ENCODE data around the gene CTSC.

Gene CTSC

GRCh38 chr11:88307749-88308425 is 29.6 kb downstream of the CTSC start:
- Histone ChIP-seq H3K9me3 (ENCODE audit: low read depth, low read length) (no peaks in the 10 kb centered on the region), H3K27ac (no peak overlapping the region), H3K4me3 (no peak overlapping the region), H3K9ac (ENCODE audit: insufficient read length) (no peak overlapping the region), H3K36me3 (ENCODE audit: insufficient read depth, low read length) (peaks cover 82% of the 10 kb centered on the region)
- no peak for DNase-seq (ENCODE audit: low read depth, low spot score)
- TF ChIP-seq POLR2AphosphoS5 (IDR thresholded peaks at IDR 0.05; ENCODE audit: borderline replicate concordance, low read depth, low read length), result no peak
- TF ChIP-seq FOXP2 (optimal IDR thresholded peaks at IDR 0.05; ENCODE audit: control extremely low read depth, extremely low read length, insufficient read depth), result no peak
- no peak for TF ChIP-seq EZH2 (IDR thresholded peaks at IDR 0.05)

GRCh38 chr11:88306785-88307184 is 30.8 kb downstream of the CTSC start:
- DNase-seq (ENCODE audit: low read depth, low spot score), result no peak
- Histone ChIP-seq H3K9ac (ENCODE audit: insufficient read length) (no peak overlapping the region), H3K4me3 (no peak overlapping the region), H3K27ac (no peak overlapping the region), H3K36me3 (ENCODE audit: insufficient read depth, low read length) (peaks cover 73% of the 10 kb centered on the region), H3K9me3 (ENCODE audit: low read depth, low read length) (no peaks in the 10 kb centered on the region)
- TF ChIP-seq FOXP2 (optimal IDR thresholded peaks at IDR 0.05; ENCODE audit: control extremely low read depth, extremely low read length, insufficient read depth) (no peak), POLR2AphosphoS5 (IDR thresholded peaks at IDR 0.05; ENCODE audit: borderline replicate concordance, low read depth, low read length) (no peak), EZH2 (IDR thresholded peaks at IDR 0.05) (no peak)

GRCh38 chr11:88305430-88305829 is 32.1 kb downstream of the CTSC start:
- TF ChIP-seq POLR2AphosphoS5 (IDR thresholded peaks at IDR 0.05; ENCODE audit: borderline replicate concordance, low read depth, low read length) (no peak), EZH2 (IDR thresholded peaks at IDR 0.05) (no peak), FOXP2 (optimal IDR thresholded peaks at IDR 0.05; ENCODE audit: control extremely low read depth, extremely low read length, insufficient read depth) (no peak)
- H3K4me3 ChIP-seq, result no peak overlapping the region
- peaks cover 66% of the 10 kb centered on the region for H3K36me3 ChIP-seq (ENCODE audit: insufficient read depth, low read length)
- no peak overlapping the region for H3K27ac ChIP-seq
- DNase-seq (ENCODE audit: low read depth, low spot score), result no peak
- no peaks in the 10 kb centered on the region for H3K9me3 ChIP-seq (ENCODE audit: low read depth, low read length)
- H3K9ac ChIP-seq (ENCODE audit: insufficient read length), result no peak overlapping the region

GRCh38 chr11:88304352-88304751 is 33.2 kb downstream of the CTSC start:
- H3K9me3 ChIP-seq (ENCODE audit: low read depth, low read length), result no peaks in the 10 kb centered on the region

GRCh38 chr11:88303037-88303436 is 34.5 kb downstream of the CTSC start:
- no peak overlapping the region for H3K9ac ChIP-seq (ENCODE audit: insufficient read length)
- no peak for DNase-seq (ENCODE audit: low read depth, low spot score)
- no peaks in the 10 kb centered on the region for H3K9me3 ChIP-seq (ENCODE audit: low read depth, low read length)
- H3K36me3 ChIP-seq (ENCODE audit: insufficient read depth, low read length), result peaks cover 60% of the 10 kb centered on the region
- no peak overlapping the region for H3K27ac ChIP-seq
- TF ChIP-seq POLR2AphosphoS5 (IDR thresholded peaks at IDR 0.05; ENCODE audit: borderline replicate concordance, low read depth, low read length) (no peak), EZH2 (IDR thresholded peaks at IDR 0.05) (no peak), FOXP2 (optimal IDR thresholded peaks at IDR 0.05; ENCODE audit: control extremely low read depth, extremely low read length, insufficient read depth) (no peak)
- H3K4me3 ChIP-seq, result no peak overlapping the region

More at GRCh38 chr11:88304352-88304751, 33.2 kb downstream of the CTSC start:
- no peak overlapping the region for H3K9ac ChIP-seq (ENCODE audit: insufficient read length)
- H3K36me3 ChIP-seq (ENCODE audit: insufficient read depth, low read length), result peaks cover 70% of the 10 kb centered on the region
- no peak for TF ChIP-seq EZH2 (IDR thresholded peaks at IDR 0.05)
- TF ChIP-seq POLR2AphosphoS5 (IDR thresholded peaks at IDR 0.05; ENCODE audit: borderline replicate concordance, low read depth, low read length), result no peak
- no peak for TF ChIP-seq FOXP2 (optimal IDR thresholded peaks at IDR 0.05; ENCODE audit: control extremely low read depth, extremely low read length, insufficient read depth)
- no peak overlapping the region for H3K27ac ChIP-seq
- no peak overlapping the region for H3K4me3 ChIP-seq
- no peak for DNase-seq (ENCODE audit: low read depth, low spot score)

- no peak for DNase-seq (ENCODE audit: low read depth, low spot score)
Measured at GRCh38 chr11:88301488-88302140, 35.9 kb downstream of the CTSC start.

GRCh38 chr11:88300888-88301487 is 36.5 kb downstream of the CTSC start:
- TF ChIP-seq EZH2 (IDR thresholded peaks at IDR 0.05), result no peak
- TF ChIP-seq POLR2AphosphoS5 (IDR thresholded peaks at IDR 0.05; ENCODE audit: borderline replicate concordance, low read depth, low read length), result no peak
- TF ChIP-seq FOXP2 (optimal IDR thresholded peaks at IDR 0.05; ENCODE audit: control extremely low read depth, extremely low read length, insufficient read depth), result no peak
- Histone ChIP-seq H3K36me3 (ENCODE audit: insufficient read depth, low read length) (peaks cover 49% of the 10 kb centered on the region), H3K9me3 (ENCODE audit: low read depth, low read length) (no peaks in the 10 kb centered on the region), H3K4me3 (no peak overlapping the region), H3K9ac (ENCODE audit: insufficient read length) (no peak overlapping the region), H3K27ac (no peak overlapping the region)
- DNase-seq (ENCODE audit: low read depth, low spot score), result no peak

More at GRCh38 chr11:88301488-88302140, 35.9 kb downstream of the CTSC start:
- TF ChIP-seq FOXP2 (optimal IDR thresholded peaks at IDR 0.05; ENCODE audit: control extremely low read depth, extremely low read length, insufficient read depth) (no peak), EZH2 (IDR thresholded peaks at IDR 0.05) (no peak)
- Histone ChIP-seq H3K9me3 (ENCODE audit: low read depth, low read length) (no peaks in the 10 kb centered on the region), H3K27ac (no peak overlapping the region), H3K9ac (ENCODE audit: insufficient read length) (no peak overlapping the region), H3K4me3 (no peak overlapping the region), H3K36me3 (ENCODE audit: insufficient read depth, low read length) (peaks cover 49% of the 10 kb centered on the region)

GRCh38 chr11:88297863-88298262 is 39.7 kb downstream of the CTSC start:
- Histone ChIP-seq H3K36me3 (ENCODE audit: insufficient read depth, low read length) (peaks cover 41% of the 10 kb centered on the region), H3K27ac (no peak overlapping the region), H3K9ac (ENCODE audit: insufficient read length) (no peak overlapping the region), H3K9me3 (ENCODE audit: low read depth, low read length) (no peaks in the 10 kb centered on the region), H3K4me3 (no peak overlapping the region)
- TF ChIP-seq EZH2 (IDR thresholded peaks at IDR 0.05), result no peak
- no peak for TF ChIP-seq FOXP2 (optimal IDR thresholded peaks at IDR 0.05; ENCODE audit: control extremely low read depth, extremely low read length, insufficient read depth)
- no peak for TF ChIP-seq POLR2AphosphoS5 (IDR thresholded peaks at IDR 0.05; ENCODE audit: borderline replicate concordance, low read depth, low read length)
- no peak for DNase-seq (ENCODE audit: low read depth, low spot score)
